Right lung (tissue), 5 donors: ENCODE results near the gene TIGD7. TPM values are rescaled to one million over a fixed set of nuclear protein-coding genes. Genes with fewer than 3 reads are reported as not detected.
"Not testable (repeated sequence)": the region's sequence is repeated elsewhere in the genome, so short reads cannot be mapped to it uniquely, and the experiment has no call there.

Experiments used
- DNase-seq, 2 donors: peaks; one replicate each; pipeline ENCODE4 v3.0.0-alpha.2; 2013
- polyA plus RNA-seq, 5 donors: library from polyadenylated mRNA; unstranded; fragments of 120-200 nt; gene quantifications; one replicate each; pipeline versions ENCODE4 v1.2.1 to v1.2.3, GENCODE V29; 2013; ENCODE audit warnings: inconsistent platforms in 1 of 5, low replicate concordance in 1 of 5; ENCODE audit not compliant: insufficient read length in 5 of 5, insufficient read depth in 1 of 5

TIGD7 gene
- polyA plus RNA-seq, 5 donors: 11.4 to 15.6 (median 12.5) TPM

- DNase-seq: no peak
Measured at GRCh38 chr16:3283543-3284447, 21.4 kb downstream of the TIGD7 start.

GRCh38 chr16:3282730-3283542, 22.3 kb downstream of the TIGD7 start, which contains the start of gene ZNF263:
ZNF263 (plus strand) TSS chr16:3283491; CDS start chr16:3283819, 328 bp downstream.
- DNase-seq: peak; percentile 94 to 97

GRCh38 chr16:3282103-3282729, 23.0 kb downstream of the TIGD7 start:
- no peak for DNase-seq

GRCh38 chr16:3281222-3281820, 23.9 kb downstream of the TIGD7 start:
- DNase-seq: no peak

GRCh38 chr16:3276679-3277078, 28.6 kb downstream of the TIGD7 start:
- DNase-seq: no peak

- no peak for DNase-seq
Measured at GRCh38 chr16:3274947-3275346, 30.3 kb downstream of the TIGD7 start.

GRCh38 chr16:3274490-3274889, 30.7 kb downstream of the TIGD7 start:
- no peak for DNase-seq

GRCh38 chr16:3271281-3271680, 33.9 kb downstream of the TIGD7 start:
- not testable (repeated sequence) for DNase-seq

- DNase-seq: not testable (repeated sequence)
Measured at GRCh38 chr16:3270718-3271117, 34.5 kb downstream of the TIGD7 start.

GRCh38 chr16:3268294-3268693, 36.9 kb downstream of the TIGD7 start:
- no peak for DNase-seq

- peak in 1 of 2 donors; percentile 11 for DNase-seq
Measured at GRCh38 chr16:3266873-3267537, 38.2 kb downstream of the TIGD7 start.

GRCh38 chr16:3264137-3265036, 40.8 kb downstream of the TIGD7 start:
- DNase-seq: peak; percentile 96

- no peak for DNase-seq
Measured at GRCh38 chr16:3262517-3262916, 42.7 kb downstream of the TIGD7 start.

GRCh38 chr16:3259836-3260235, 45.4 kb downstream of the TIGD7 start:
- DNase-seq: no peak

GRCh38 chr16:3256866-3257465, 48.3 kb downstream of the TIGD7 start:
- no peak for DNase-seq

- DNase-seq: no peak
Measured at GRCh38 chr16:3256146-3256865, 48.9 kb downstream of the TIGD7 start, which contains the start of gene MEFV. MEFV (minus strand) TSS chr16:3256633; CDS start chr16:3256587, 46 bp downstream.

- no peak for DNase-seq
Measured at GRCh38 chr16:3254309-3254708, 50.9 kb downstream of the TIGD7 start.

GRCh38 chr16:3252967-3253366, 52.3 kb downstream of the TIGD7 start:
- DNase-seq: no peak

- no peak for DNase-seq
Measured at GRCh38 chr16:3249451-3249850, 55.8 kb downstream of the TIGD7 start.
